HepG2 (cell line): Measurements from ENCODE around the gene PITX3. TPM values are rescaled to one million over a fixed set of nuclear protein-coding genes. Genes with fewer than 3 reads are reported as not detected.
A peak's percentile ranks its signal among the peaks of the same experiment; 100 is the strongest.

Source experiments
- MXD4 ChIP-seq: IDR thresholded peaks from 2 replicates; pipeline ENCODE4 v1.6.1; 2016; ENCODE audit warnings: mild to moderate bottlenecking, missing biosample characterization, missing genetic modification reagents
- NKX3-1 ChIP-seq: sonication (generic); formaldehyde crosslinking; IDR thresholded peaks from 2 replicates; pipeline ENCODE4 v1.5.0; 2020; ENCODE audit warnings: missing genetic modification reagents
- SOX6 ChIP-seq, 2 experiments: fragments of 450-650 bp in 1 of 2; sonication (generic) in 1 of 2; formaldehyde crosslinking in 1 of 2; IDR thresholded peaks; 2 replicates each; pipeline versions ENCODE4 v1.4.0 to v1.6.1; 2017 to 2020; ENCODE audit warnings: antibody characterized with exemption in 1 of 2, mild to moderate bottlenecking in 1 of 2, missing genetic modification reagents in 1 of 2
- ZFY ChIP-seq: sonication (generic); formaldehyde crosslinking; IDR thresholded peaks from 2 replicates; pipeline ENCODE4 v1.4.0; 2020; ENCODE audit warnings: missing genetic modification reagents
- ZNF251 ChIP-seq: sonication (generic); formaldehyde crosslinking; IDR thresholded peaks from 2 replicates; pipeline ENCODE4 v1.9.0; 2021; ENCODE audit warnings: mild to moderate bottlenecking, missing genetic modification reagents
- ZNF850 ChIP-seq: sonication (generic); formaldehyde crosslinking; conservative IDR thresholded peaks from 2 replicates; pipeline ENCODE4 v1.9.0; 2021; ENCODE audit warnings: mild to moderate bottlenecking, missing genetic modification reagents
- polyA plus RNA-seq, 8 experiments: library from polyadenylated mRNA; depleted of rRNA in 3 of 8; stranded (reverse) in 7 of 8; unstranded in 1 of 8; fragments of >200 nt; fragmentation: Illumina TruSeq in 4 of 8; extraction: Trizol in 4 of 8; gene quantifications; 2 replicates each; pipeline versions ENCODE4 v1.2.1 to v1.2.3, GENCODE V29; 2011 to 2016; ENCODE audit warnings: low read depth in 4 of 8, missing spikeins in 1 of 8, mixed read lengths in 1 of 8; ENCODE audit not compliant: insufficient read depth in 1 of 8
- total RNA-seq, 5 experiments: library from RNA; depleted of rRNA; stranded (reverse); fragments of >200 nt; fragmentation: Illumina TruSeq; extraction: Trizol; gene quantifications; 2 replicates each; pipeline ENCODE4 v1.2.3, GENCODE V29; 2016; ENCODE audit warnings: low read depth in 1 of 5
- TF ChIP-seq, protein P1 (sequence below), 2 experiments: sonication (generic) in 1 of 2; formaldehyde crosslinking in 1 of 2; IDR thresholded peaks; 2 replicates each; pipeline versions ENCODE4 v1.6.1 to v1.9.0; 2014 to 2022; ENCODE audit warnings: antibody characterized with exemption in 1 of 2, borderline replicate concordance in 1 of 2, inconsistent platforms in 1 of 2, low read depth in 1 of 2, missing genetic modification reagents in 1 of 2
- TF ChIP-seq, protein P2 (sequence below): sonication (generic); formaldehyde crosslinking; conservative IDR thresholded peaks from 2 replicates; pipeline ENCODE4 v1.8.0; 2022; ENCODE audit warnings: missing genetic modification reagents
- TF ChIP-seq, protein P3 (sequence below): sonication (generic); formaldehyde crosslinking; IDR thresholded peaks from 2 replicates; pipeline ENCODE4 v1.4.0; 2020; ENCODE audit warnings: mild to moderate bottlenecking, missing genetic modification reagents, borderline replicate concordance
- TF ChIP-seq, protein P4 (sequence below): sonication (generic); formaldehyde crosslinking; conservative IDR thresholded peaks from 2 replicates; pipeline ENCODE4 v1.8.0; 2022; ENCODE audit warnings: mild to moderate bottlenecking, moderate library complexity, missing genetic modification reagents
- TF ChIP-seq, protein P5 (sequence below): sonication (generic); formaldehyde crosslinking; IDR thresholded peaks from 2 replicates; pipeline ENCODE4 v1.8.0; 2022; ENCODE audit warnings: mild to moderate bottlenecking, missing genetic modification reagents, moderate library complexity

PITX3 gene
- total and polyA plus RNA-seq, 2 of the 13 experiments (the other 11 are each of a cell fraction or from before 2014, with no cell fraction given) = not detected

DNA sequence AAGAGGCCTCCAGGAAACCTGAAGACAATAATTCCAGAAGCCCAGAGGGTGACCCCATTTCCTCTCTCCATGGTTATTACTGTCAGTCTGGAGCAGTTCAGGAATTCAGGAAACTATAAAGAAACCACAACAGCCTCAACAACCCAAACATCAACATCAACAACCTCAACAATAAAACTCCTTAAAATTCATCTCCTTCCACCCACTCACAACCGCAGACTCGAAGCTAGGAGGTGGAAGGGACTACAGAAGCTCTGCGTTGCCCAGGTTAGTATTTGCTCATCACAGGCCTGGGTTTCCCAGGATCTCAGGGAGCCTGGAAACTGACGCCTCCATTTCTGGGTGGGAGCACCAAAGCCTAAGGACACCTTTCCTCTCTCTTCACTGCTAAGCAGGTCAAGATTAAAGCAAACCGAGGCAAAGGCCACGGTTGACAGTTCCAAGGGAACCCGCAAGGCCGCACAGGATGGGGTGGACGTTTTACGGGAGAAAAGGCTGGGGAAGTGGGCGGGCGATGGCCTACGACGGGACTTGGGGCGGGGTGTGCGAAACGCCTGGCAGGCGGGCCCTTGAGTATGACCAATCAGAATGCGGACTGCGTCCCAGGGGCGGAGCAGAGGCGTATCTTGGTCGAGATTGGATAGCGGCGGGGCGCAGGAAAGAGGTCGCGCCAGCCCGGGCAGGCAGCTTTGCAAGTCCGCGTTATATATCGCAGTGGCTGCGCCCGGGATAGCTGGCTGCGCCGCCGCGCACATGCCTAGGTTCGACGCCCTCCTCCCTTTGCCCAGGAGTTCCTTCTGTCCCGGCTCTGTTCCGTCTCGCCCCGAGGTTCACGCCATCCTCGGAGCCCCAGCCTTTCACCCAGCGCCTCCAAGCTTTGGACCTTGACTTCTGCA lies 15.4 kb downstream of the PITX3 start, which contains the start of gene ELOVL3 (continued):
- TF ChIP-seq, protein P1, sequence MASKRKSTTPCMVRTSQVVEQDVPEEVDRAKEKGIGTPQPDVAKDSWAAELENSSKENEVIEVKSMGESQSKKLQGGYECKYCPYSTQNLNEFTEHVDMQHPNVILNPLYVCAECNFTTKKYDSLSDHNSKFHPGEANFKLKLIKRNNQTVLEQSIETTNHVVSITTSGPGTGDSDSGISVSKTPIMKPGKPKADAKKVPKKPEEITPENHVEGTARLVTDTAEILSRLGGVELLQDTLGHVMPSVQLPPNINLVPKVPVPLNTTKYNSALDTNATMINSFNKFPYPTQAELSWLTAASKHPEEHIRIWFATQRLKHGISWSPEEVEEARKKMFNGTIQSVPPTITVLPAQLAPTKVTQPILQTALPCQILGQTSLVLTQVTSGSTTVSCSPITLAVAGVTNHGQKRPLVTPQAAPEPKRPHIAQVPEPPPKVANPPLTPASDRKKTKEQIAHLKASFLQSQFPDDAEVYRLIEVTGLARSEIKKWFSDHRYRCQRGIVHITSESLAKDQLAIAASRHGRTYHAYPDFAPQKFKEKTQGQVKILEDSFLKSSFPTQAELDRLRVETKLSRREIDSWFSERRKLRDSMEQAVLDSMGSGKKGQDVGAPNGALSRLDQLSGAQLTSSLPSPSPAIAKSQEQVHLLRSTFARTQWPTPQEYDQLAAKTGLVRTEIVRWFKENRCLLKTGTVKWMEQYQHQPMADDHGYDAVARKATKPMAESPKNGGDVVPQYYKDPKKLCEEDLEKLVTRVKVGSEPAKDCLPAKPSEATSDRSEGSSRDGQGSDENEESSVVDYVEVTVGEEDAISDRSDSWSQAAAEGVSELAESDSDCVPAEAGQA (IDR thresholded peaks at IDR 0.05; ENCODE audit: low read depth) = no peak
- TF ChIP-seq, protein P1 (CRISPR knock-in tag; IDR thresholded peaks at IDR 0.05; ENCODE audit: borderline replicate concordance) = 0 out of 2 replicates have a peak, but pooled peaks have one; percentile 53
- TF ChIP-seq, protein P2, sequence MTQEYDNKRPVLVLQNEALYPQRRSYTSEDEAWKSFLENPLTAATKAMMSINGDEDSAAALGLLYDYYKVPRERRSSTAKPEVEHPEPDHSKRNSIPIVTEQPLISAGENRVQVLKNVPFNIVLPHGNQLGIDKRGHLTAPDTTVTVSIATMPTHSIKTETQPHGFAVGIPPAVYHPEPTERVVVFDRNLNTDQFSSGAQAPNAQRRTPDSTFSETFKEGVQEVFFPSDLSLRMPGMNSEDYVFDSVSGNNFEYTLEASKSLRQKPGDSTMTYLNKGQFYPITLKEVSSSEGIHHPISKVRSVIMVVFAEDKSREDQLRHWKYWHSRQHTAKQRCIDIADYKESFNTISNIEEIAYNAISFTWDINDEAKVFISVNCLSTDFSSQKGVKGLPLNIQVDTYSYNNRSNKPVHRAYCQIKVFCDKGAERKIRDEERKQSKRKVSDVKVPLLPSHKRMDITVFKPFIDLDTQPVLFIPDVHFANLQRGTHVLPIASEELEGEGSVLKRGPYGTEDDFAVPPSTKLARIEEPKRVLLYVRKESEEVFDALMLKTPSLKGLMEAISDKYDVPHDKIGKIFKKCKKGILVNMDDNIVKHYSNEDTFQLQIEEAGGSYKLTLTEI = no peak
- peak; percentile 94 for TF ChIP-seq MXD4 (CRISPR knock-in tag)
- TF ChIP-seq ZNF251 (CRISPR knock-in tag) = no peak
- no peak for TF ChIP-seq SOX6 (IDR thresholded peaks at IDR 0.05)
- peak; percentile 55 for TF ChIP-seq SOX6 (CRISPR knock-in tag; IDR thresholded peaks at IDR 0.05)
- TF ChIP-seq, protein P3, sequence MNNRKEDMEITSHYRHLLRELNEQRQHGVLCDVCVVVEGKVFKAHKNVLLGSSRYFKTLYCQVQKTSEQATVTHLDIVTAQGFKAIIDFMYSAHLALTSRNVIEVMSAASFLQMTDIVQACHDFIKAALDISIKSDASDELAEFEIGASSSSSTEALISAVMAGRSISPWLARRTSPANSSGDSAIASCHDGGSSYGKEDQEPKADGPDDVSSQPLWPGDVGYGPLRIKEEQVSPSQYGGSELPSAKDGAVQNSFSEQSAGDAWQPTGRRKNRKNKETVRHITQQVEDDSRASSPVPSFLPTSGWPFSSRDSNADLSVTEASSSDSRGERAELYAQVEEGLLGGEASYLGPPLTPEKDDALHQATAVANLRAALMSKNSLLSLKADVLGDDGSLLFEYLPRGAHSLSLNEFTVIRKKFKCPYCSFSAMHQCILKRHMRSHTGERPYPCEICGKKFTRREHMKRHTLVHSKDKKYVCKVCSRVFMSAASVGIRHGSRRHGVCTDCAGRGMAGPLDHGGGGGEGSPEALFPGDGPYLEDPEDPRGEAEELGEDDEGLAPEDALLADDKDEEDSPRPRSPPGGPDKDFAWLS (CRISPR knock-in tag) = no peak
- TF ChIP-seq, protein P4, sequence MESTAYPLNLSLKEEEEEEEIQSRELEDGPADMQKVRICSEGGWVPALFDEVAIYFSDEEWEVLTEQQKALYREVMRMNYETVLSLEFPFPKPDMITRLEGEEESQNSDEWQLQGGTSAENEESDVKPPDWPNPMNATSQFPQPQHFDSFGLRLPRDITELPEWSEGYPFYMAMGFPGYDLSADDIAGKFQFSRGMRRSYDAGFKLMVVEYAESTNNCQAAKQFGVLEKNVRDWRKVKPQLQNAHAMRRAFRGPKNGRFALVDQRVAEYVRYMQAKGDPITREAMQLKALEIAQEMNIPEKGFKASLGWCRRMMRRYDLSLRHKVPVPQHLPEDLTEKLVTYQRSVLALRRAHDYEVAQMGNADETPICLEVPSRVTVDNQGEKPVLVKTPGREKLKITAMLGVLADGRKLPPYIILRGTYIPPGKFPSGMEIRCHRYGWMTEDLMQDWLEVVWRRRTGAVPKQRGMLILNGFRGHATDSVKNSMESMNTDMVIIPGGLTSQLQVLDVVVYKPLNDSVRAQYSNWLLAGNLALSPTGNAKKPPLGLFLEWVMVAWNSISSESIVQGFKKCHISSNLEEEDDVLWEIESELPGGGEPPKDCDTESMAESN = peak; percentile 91
- peak; percentile 60 for TF ChIP-seq ZFY
- no peak for TF ChIP-seq ZNF850 (CRISPR knock-in tag)
- peak; percentile 90 for TF ChIP-seq NKX3-1 (CRISPR knock-in tag)
- TF ChIP-seq, protein P5, sequence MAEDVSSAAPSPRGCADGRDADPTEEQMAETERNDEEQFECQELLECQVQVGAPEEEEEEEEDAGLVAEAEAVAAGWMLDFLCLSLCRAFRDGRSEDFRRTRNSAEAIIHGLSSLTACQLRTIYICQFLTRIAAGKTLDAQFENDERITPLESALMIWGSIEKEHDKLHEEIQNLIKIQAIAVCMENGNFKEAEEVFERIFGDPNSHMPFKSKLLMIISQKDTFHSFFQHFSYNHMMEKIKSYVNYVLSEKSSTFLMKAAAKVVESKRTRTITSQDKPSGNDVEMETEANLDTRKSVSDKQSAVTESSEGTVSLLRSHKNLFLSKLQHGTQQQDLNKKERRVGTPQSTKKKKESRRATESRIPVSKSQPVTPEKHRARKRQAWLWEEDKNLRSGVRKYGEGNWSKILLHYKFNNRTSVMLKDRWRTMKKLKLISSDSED = peak; percentile 81; the same call in 1 of the 2 replicates
